IgD-negative memory B cell (primary cell): Measurements from ENCODE around the gene ARPC1A. TPM values are rescaled to one million over a fixed set of nuclear protein-coding genes. Genes with fewer than 3 reads are reported as not detected.
"Not testable (repeated sequence)": the region's sequence is repeated elsewhere in the genome, so short reads cannot be mapped to it uniquely, and the experiment has no call there.

Experiments used
- H3K27ac Mint-ChIP-seq, 3 donors: one replicate each; pipeline ENCODE4 v1.8.0; 2020 to 2022; ENCODE audit warnings: mild to moderate bottlenecking in 3 of 3, mixed read lengths in 3 of 3, moderate library complexity in 1 of 3
- H3K27me3 Mint-ChIP-seq: one replicate; pipeline ENCODE4 v1.8.0; 2021; ENCODE audit warnings: mixed read lengths
- H3K36me3 Mint-ChIP-seq: one replicate; pipeline ENCODE4 v1.8.0; 2020; ENCODE audit warnings: mild to moderate bottlenecking, mixed read lengths
- H3K4me1 Mint-ChIP-seq, 3 donors: one replicate each; pipeline ENCODE4 v1.8.0; 2020 to 2022; ENCODE audit warnings: mixed read lengths in 3 of 3, mild to moderate bottlenecking in 1 of 3
- H3K4me3 Mint-ChIP-seq, 4 donors: one replicate each; pipeline ENCODE4 v1.8.0; 2020 to 2022; ENCODE audit warnings: mild to moderate bottlenecking in 4 of 4, mixed read lengths in 4 of 4, moderate library complexity in 3 of 4
- H3K9me3 Mint-ChIP-seq, 3 donors: one replicate each; pipeline ENCODE4 v1.8.0; 2020 to 2021; ENCODE audit warnings: mixed read lengths in 3 of 3, mild to moderate bottlenecking in 1 of 3
- polyA plus RNA-seq: library from polyadenylated mRNA; unstranded; fragments of 300-500 nt; fragmentation: Illumina TruSeq; gene quantifications from one replicate; pipeline ENCODE4 v1.2.3, GENCODE V29; 2021

ARPC1A gene
- 81.5 TPM for polyA plus RNA-seq

DNA sequence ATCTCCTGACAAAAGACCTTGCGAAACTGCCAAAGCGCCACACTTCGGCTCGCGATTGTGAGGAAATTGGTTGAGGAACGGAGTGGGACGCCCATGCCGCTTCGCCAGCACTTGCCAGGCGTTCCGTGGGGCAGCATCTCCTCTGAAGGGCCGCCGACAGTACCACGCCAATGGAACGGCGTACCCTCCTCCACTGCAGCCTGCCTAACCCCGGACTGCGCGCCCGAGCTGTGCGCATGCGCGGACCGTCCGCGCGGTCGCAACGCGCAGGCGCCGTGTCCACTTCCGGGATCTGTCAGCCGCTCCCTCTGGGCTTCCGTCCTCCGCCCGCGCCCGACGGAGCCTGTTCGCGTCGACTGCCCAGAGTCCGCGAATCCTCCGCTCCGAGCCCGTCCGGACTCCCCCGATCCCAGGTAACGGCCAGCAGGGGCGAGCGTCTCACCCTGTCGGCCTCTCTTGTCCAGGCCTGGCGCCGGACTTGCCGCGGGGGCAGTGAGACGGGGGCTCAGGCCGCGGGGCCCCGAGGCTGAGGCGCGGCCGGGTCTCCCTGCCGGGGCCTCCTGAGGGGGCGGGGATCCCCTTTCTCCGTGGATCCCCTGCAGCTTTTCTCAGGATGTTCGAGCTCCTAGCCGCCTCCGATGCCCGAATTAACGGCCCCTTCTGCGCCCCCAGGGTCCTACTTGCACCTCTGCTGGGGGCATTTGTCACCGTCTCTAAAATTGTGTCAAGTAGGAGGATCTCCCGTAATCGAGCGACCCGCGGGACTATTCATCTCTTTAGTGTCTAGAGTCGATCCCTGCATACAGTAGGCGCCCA is at the start of gene ARPC1A:
Gene ARPC1A, plus strand, starts transcription at position 307 of the 816 bp plus-strand sequence. CDS start 7,456 bp downstream, outside the sequence.
- Mint-ChIP-seq H3K4me1 (peaks cover 21 to 29% (median 23%) of the 10 kb centered on the region in 3 donors), H3K9me3 (no peaks in the 10 kb centered on the region), H3K4me3 (peak within 1 kb of the TSS; percentile 94 to 99 (median 98)), H3K27ac (peak within 1 kb of the TSS; percentile 95 to 99 (median 99)), H3K27me3 (no peaks in the 10 kb centered on the region), H3K36me3 (no peaks in the 10 kb centered on the region)

DNA sequence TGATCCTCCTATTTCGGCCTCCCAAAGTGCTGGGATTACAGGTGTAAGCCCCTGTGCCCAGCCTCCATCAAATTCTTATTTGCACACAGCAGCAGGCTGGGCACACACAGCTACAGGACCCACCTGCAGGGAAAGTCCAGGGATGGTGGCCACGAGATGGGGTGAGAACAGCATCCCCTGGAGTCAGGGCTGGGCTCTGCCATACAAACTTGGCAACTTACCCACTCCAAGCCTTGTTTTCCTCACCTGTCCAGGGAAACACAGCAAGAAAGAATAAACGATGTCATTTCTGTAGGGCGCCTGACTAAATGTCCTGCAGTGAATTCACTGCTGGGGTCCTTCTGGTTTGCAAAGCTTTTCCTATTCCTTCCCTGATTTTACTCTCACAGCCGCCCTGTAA is 47.5 kb upstream of the ARPC1A start:
- Mint-ChIP-seq H3K4me3 (no peak overlapping the region), H3K27me3 (peaks cover 4% of the 10 kb centered on the region), H3K9me3 (no peaks in the 10 kb centered on the region), H3K36me3 (no peaks in the 10 kb centered on the region), H3K4me1 (no peaks in the 10 kb centered on the region), H3K27ac (peak overlapping the region in 1 of 3 donors; percentile 6)

DNA sequence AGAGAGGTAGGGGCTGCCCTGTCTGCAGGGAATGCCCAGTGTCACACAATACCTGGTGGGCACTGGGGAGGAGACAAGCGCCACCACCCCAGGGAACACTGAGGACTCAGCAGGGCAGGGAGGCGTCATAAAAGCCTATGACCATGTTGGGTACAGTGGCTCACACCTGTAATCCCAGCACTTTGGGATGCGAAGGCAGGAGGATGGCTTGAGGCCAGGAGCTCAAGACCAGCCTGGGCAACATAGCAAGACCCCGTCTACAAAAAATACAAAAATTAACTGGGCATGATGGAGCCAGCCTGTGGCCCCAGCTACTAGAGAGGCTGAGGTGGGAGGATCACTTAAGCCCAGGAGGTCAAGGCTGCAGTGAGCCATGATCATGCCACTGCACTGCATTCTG is 41.5 kb upstream of the ARPC1A start:
- H3K36me3 Mint-ChIP-seq, H3K4me1 Mint-ChIP-seq, H3K9me3 Mint-ChIP-seq, H3K27me3 Mint-ChIP-seq, H3K4me3 Mint-ChIP-seq, H3K27ac Mint-ChIP-seq: not testable (repeated sequence)

DNA sequence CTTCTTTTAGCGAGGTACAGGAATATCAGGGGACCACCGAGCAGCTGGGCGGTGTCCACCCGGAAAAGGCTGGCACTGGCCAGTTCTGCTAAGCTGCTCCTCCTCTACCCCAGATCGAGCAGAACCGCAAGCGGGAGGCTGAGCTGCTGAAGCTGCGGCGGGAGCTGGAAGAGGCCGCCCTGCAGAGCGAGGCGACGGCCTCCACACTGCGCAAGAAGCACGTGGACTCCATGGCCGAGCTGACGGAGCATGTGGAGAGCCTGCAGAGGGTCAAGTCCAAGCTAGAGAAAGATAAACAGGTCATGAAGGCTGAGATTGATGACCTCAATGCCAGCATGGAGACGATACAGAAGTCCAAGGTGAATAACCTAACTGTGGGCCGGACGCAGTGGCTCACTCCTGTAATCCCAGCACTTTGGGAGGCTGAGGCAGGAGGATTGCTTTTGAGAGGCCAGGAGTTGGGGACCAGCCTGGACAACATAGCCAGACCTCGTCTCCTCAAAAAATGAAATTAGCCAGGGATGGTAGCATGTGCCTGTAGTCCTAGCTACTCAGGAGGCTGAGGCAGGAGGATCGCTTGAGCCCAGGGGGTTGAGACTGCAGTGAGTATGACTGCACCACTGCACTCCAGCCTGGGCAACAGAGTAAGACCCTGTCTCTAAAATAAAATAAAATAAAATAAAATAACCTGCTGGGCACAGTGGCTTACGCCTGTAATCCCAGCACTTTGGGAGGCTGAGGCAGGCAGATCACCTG is 37.7 kb upstream of the ARPC1A start:
- Mint-ChIP-seq H3K27ac (no peak overlapping the region), H3K36me3 (no peaks in the 10 kb centered on the region), H3K9me3 (no peaks in the 10 kb centered on the region), H3K4me1 (no peaks in the 10 kb centered on the region), H3K4me3 (no peak overlapping the region), H3K27me3 (peaks cover 2% of the 10 kb centered on the region)

DNA sequence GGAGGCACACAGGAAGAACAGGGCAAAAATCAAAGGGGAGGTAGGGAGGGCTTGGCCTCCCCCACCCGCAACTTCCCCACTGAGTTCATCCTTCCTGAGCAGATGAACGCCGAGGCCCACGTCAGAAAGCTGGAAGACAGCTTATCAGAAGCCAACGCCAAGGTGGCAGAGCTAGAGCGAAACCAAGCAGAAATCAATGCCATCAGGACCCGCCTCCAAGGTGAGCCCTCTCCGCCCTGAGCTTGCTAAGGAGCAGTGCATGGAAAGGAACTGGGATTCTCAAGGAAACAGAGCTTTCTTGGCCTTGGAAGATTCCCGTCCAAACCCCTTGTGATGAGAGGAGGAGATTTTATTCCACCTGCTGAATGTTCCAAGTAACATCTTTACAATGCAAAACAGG is 36.5 kb upstream of the ARPC1A start:
- Mint-ChIP-seq H3K27me3 (peaks cover 2% of the 10 kb centered on the region), H3K4me1 (no peaks in the 10 kb centered on the region), H3K4me3 (no peak overlapping the region), H3K36me3 (no peaks in the 10 kb centered on the region), H3K9me3 (no peaks in the 10 kb centered on the region), H3K27ac (no peak overlapping the region)

DNA sequence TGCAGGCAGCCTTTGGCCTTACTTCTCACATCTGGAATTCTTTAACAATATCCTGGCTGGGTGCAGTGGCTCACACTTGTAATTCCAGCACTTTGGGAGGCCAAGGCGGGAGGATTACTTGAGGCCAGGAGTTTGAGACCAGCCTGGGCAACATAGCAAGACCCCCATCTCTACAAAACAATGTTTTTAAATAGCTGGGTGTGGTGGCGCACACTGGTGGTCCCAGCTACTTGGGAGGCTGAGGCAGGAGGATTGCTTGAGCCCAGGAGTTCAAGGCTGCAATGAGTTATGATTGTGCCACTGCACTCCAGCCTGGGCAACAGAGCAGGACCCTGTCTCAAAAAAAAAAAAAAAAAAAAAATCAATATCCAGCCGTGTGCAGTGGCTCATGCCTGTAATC is 35.5 kb upstream of the ARPC1A start:
- not testable (repeated sequence) for H3K9me3 Mint-ChIP-seq, H3K4me1 Mint-ChIP-seq, H3K27ac Mint-ChIP-seq, H3K27me3 Mint-ChIP-seq, H3K36me3 Mint-ChIP-seq, H3K4me3 Mint-ChIP-seq

DNA sequence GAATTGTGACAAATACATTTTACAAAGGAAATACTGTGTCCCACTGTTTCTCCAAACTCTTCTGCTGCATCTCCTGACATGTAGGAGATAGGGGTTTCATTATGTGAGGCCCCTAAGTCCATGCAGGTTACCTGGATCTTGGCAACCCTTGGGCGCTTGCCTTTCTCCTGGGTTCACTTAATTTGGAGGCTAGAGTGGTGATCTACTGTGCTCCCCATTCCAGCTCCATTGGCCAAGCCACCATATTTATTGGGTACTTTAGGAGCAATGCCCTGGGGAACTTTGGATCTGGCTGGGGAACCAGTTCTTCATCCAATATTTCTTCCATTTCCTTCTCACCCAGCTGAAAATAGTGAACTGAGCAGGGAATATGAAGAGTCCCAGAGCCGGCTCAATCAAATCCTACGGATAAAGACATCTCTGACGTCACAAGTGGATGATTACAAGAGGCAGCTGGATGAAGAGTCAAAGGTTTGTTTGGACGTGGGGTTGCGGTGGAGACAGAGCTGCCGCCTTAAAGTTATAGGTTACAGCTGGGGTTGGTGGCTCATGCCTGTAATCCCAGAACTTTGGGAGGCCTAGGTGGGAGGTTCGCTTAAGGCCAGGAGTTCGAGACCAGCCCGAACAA is 34.6 kb upstream of the ARPC1A start:
- peaks cover 1% of the 10 kb centered on the region for H3K27me3 Mint-ChIP-seq
- H3K27ac Mint-ChIP-seq: no peak overlapping the region
- no peaks in the 10 kb centered on the region for H3K9me3 Mint-ChIP-seq
- H3K36me3 Mint-ChIP-seq: peaks cover 1% of the 10 kb centered on the region
- no peaks in the 10 kb centered on the region for H3K4me1 Mint-ChIP-seq
- H3K4me3 Mint-ChIP-seq: no peak overlapping the region

DNA sequence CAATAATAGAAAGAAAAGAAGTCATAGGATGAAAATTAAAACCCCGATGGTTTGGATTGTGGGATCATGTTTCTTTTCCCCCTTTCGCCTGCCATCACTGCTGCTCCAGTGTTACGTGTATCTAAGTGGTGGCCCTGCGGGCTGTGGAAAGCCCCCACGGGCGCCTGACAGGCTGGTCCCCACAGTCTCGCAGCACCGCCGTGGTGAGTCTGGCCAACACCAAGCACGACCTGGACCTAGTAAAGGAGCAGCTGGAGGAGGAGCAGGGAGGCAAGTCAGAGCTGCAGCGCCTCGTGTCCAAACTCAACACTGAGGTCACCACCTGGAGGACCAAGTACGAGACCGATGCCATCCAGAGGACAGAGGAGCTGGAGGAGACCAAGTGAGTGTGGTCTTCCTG is 33.6 kb upstream of the ARPC1A start:
- no peaks in the 10 kb centered on the region for H3K4me1 Mint-ChIP-seq
- no peak overlapping the region for H3K27ac Mint-ChIP-seq
- no peak overlapping the region for H3K4me3 Mint-ChIP-seq
- peaks cover 4% of the 10 kb centered on the region for H3K36me3 Mint-ChIP-seq
- no peaks in the 10 kb centered on the region for H3K9me3 Mint-ChIP-seq
- no peaks in the 10 kb centered on the region for H3K27me3 Mint-ChIP-seq

DNA sequence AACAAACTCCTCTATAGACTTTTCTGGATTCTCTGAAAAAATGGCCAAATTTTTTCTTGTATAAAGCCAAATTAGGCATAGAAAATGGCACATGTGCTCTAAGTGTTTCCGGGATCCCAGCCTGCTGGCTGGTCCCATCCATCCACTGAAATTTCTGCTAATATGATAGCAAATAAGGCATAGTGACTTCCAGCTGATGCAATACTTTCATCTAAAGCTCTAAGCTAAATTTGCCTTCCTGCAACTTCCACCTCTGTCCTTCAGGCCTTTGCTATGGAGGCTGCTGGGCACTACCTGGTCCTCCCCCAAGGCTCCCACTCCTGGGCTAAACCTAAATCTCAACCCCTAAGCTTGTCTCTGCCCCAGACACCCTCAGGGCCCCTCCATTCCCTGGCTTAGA is 32.5 kb upstream of the ARPC1A start:
- peaks cover 4% of the 10 kb centered on the region for H3K36me3 Mint-ChIP-seq
- H3K27ac Mint-ChIP-seq: no peak overlapping the region
- no peaks in the 10 kb centered on the region for H3K27me3 Mint-ChIP-seq
- H3K4me1 Mint-ChIP-seq: no peaks in the 10 kb centered on the region
- H3K4me3 Mint-ChIP-seq: no peak overlapping the region
- H3K9me3 Mint-ChIP-seq: no peaks in the 10 kb centered on the region

DNA sequence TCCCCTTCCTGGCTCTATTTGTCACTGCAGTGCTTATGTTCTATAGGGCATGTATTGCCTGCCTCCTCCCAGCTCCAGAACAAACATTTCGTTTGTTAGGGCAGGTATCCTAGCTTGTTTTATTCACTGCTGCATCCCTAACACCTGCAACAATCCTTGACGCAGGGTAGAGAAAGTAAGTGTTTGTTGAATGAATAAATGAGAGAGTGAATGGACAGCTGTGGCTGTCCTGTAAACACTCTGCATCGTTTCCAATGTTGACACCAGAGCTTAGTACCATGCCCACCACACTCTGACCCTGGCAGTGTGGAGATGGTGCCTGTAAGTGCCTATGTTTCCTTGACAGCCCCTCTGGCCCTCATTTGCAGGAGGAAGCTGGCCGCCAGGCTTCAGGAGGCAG is 32.0 kb upstream of the ARPC1A start:
- Mint-ChIP-seq H3K27me3 (no peaks in the 10 kb centered on the region), H3K27ac (no peak overlapping the region), H3K9me3 (no peaks in the 10 kb centered on the region), H3K36me3 (peaks cover 4% of the 10 kb centered on the region), H3K4me1 (no peaks in the 10 kb centered on the region), H3K4me3 (no peak overlapping the region)

DNA sequence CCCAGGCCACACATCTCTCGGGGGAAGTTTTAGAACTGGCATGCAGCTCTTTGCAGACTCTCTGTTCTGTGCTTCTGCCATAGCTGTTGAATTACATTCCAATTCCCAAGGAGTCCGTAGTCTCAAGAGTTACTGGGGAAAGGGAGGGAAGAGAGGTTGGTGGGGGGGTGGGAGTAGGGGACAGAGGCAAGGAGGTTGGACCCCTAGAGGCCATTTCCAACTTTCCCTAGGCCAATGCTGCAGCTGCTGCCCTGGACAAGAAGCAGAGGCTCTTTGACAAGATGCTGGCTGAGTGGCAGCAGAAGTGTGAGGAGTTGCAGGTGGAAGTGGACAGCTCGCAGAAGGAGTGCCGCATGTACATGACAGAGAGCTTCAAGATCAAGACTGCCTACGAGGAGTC is 29.2 kb upstream of the ARPC1A start:
- H3K9me3 Mint-ChIP-seq: no peaks in the 10 kb centered on the region
- no peaks in the 10 kb centered on the region for H3K27me3 Mint-ChIP-seq
- H3K4me1 Mint-ChIP-seq: no peaks in the 10 kb centered on the region
- H3K36me3 Mint-ChIP-seq: peaks cover 7% of the 10 kb centered on the region
- no peak overlapping the region for H3K27ac Mint-ChIP-seq
- H3K4me3 Mint-ChIP-seq: no peak overlapping the region

DNA sequence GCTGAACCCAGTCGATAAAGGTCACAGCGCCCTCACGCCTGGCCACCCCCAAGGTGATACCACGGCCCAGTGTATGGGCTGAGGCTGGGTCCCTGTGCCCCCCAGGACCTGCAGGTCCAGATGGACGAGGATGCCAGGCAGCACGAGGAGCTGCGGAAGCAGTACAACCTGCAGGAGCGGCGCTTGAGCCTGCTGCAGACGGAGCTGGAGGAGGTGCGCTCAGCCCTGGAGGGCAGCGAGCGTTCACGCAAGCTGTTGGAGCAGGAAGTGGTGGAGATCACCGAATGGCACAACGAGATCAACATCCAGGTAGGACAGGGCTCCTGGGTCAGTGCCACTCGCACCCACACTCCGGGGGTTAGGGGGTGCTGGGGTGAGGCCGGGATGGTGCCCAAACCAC is 24.2 kb upstream of the ARPC1A start:
- no peaks in the 10 kb centered on the region for H3K27me3 Mint-ChIP-seq
- no peaks in the 10 kb centered on the region for H3K4me1 Mint-ChIP-seq
- peaks cover 6% of the 10 kb centered on the region for H3K36me3 Mint-ChIP-seq
- no peak overlapping the region for H3K27ac Mint-ChIP-seq
- H3K9me3 Mint-ChIP-seq: no peaks in the 10 kb centered on the region
- H3K4me3 Mint-ChIP-seq: no peak overlapping the region

DNA sequence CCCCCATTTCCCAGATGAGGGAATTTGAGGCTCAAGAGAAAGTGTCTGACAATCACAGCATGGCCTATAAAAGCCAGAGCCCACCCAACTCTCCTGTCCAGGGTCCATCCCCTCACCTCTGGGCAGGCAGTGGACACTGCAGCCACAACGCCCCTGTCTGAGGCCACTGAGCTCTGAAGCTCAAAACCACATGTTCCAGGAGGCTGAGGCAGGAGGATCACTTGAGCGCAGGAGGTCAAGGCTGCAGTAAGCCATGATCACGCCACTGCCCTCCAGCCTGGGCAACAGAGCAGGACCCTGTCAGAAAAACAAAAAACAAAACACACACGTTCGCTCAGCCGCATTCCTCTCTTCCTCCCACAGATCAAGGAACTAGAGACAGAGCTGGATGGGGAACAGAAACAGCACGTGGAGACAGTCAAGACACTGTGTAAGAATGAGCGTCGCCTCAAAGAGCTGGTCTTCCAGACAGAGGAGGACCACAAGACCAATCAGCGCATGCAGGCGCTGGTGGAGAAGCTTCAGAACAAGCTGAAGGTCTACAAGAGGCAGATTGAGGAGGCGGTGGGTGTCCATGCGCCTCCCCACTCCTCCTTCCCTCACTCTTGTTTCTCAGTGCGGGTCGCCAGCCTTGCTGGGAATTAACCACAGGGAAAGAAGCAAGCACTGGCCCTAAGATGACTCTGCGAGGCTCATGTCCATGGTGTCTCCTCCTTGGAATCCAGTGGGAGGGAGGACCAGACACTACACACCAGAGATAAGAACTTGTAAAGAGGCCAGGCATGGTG is 20.0 kb upstream of the ARPC1A start:
- H3K27ac Mint-ChIP-seq: no peak overlapping the region
- H3K4me1 Mint-ChIP-seq: no peaks in the 10 kb centered on the region
- peaks cover 0 to 3% (median 1%) of the 10 kb centered on the region in 3 donors for H3K9me3 Mint-ChIP-seq

DNA sequence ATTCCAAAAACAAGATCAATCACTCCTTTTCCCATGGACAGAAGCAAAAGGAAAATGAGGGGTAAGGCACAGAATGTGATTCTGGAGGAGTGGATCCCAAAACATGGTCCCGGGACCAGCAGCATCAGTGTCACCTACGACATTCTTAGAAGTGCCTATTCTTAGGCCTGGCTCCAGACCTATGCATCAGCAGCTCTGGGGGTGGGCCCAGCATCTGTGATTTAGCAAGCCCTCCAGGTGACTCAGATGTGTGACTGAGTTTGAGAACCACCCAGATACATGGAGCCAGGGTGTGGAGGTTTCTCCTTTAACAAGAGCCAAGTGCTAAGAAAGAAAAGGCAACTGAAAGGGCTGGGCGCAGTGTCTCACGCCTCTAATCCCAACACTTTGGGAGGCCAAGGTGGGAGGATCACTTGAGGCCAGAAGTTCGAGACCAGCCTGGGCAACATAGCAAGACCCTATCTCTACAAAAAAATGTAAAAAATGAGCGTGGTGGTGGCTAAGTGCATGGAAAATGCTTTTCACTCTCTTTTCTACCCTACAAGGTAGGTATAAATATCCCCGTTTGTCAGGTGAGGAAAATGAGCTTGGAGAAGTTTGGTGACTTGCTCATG is 17.1 kb upstream of the ARPC1A start:
- H3K36me3 Mint-ChIP-seq: peaks cover under 1% of the 10 kb centered on the region
- peaks cover 2% of the 10 kb centered on the region for H3K27me3 Mint-ChIP-seq
- no peak overlapping the region for H3K4me3 Mint-ChIP-seq
- peaks cover 0 to 3% (median 0%) of the 10 kb centered on the region in 3 donors for H3K4me1 Mint-ChIP-seq
- H3K9me3 Mint-ChIP-seq: peaks cover 0 to 3% (median 1%) of the 10 kb centered on the region in 3 donors
- no peak overlapping the region for H3K27ac Mint-ChIP-seq

More for the DNA sequence above, 20.0 kb upstream of the ARPC1A start:
- Mint-ChIP-seq H3K27me3 (no peaks in the 10 kb centered on the region), H3K4me3 (no peak overlapping the region), H3K36me3 (no peaks in the 10 kb centered on the region)
